ENCODE measurements around the gene PCOLCE2.

- TF ChIP-seq CTCF (IDR thresholded peaks at IDR 0.05) (no peak), POLR2A (IDR thresholded peaks at IDR 0.05) (no peak)
Observed at GRCh38 chr3:142875099-142875498, 13.8 kb downstream of the PCOLCE2 start.

Data from thyroid gland (tissue), 4 donors.